ENCODE measurements around the gene KDM5A. TPM values are rescaled to one million over a fixed set of nuclear protein-coding genes. Genes with fewer than 3 reads are reported as not detected.
"Not testable (repeated sequence)": the region's sequence is repeated elsewhere in the genome, so short reads cannot be mapped to it uniquely, and the experiment has no call there.

KDM5A gene
- total and polyA plus RNA-seq, 10 donors: 4.9 to 131 (median 79.3) TPM

DNA sequence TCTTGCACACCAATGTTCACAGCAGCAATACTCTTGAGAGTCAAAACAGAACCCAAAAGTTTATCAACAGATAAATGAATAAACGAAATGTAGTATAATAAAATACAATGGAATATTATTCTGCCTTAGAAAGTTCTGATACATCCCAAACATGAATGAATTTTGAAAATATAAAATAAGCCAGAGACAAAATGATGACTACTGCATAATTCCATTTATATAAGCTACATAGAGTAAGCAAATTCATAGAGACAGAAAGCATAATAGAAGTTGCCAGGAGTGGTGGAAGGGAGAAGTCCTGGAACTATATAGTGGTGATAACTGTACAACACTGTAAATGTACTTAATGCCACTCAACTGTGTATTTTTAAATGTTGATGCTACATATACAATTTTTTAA lies 21.1 kb downstream of the KDM5A start:
- Histone ChIP-seq H3K9me3 (peaks cover 0 to 18% (median 13%) of the 10 kb centered on the region in 8 donors), H3K4me1 (no peaks in the 10 kb centered on the region), H3K27me3 (replicated peaks in 1 of 7) (no peaks in the 10 kb centered on the region), H3K36me3 (peaks cover 10 to 85% (median 66%) of the 10 kb centered on the region in 6 donors), H3K4me3 (no peak overlapping the region), H3K27ac (no peak overlapping the region)
- no peak for TF ChIP-seq POLR2AphosphoS5 (IDR thresholded peaks at IDR 0.05)
- TF ChIP-seq, protein P1, sequence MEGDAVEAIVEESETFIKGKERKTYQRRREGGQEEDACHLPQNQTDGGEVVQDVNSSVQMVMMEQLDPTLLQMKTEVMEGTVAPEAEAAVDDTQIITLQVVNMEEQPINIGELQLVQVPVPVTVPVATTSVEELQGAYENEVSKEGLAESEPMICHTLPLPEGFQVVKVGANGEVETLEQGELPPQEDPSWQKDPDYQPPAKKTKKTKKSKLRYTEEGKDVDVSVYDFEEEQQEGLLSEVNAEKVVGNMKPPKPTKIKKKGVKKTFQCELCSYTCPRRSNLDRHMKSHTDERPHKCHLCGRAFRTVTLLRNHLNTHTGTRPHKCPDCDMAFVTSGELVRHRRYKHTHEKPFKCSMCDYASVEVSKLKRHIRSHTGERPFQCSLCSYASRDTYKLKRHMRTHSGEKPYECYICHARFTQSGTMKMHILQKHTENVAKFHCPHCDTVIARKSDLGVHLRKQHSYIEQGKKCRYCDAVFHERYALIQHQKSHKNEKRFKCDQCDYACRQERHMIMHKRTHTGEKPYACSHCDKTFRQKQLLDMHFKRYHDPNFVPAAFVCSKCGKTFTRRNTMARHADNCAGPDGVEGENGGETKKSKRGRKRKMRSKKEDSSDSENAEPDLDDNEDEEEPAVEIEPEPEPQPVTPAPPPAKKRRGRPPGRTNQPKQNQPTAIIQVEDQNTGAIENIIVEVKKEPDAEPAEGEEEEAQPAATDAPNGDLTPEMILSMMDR (IDR thresholded peaks at IDR 0.05 in 8 of 11, conservative IDR thresholded peaks at IDR 0.05 in 3 of 11): no peak
- no peak for TF ChIP-seq POLR2A (IDR thresholded peaks at IDR 0.05)
- DNase-seq: no peak
- WGBS, 5 donors: 90 to 98% (median 96%) methylated on average over 1 of the region's 1 CpG
- intact Hi-C loops (cut with DNase I; ENCODE audit: low total_unique reads): no loop called here

DNA sequence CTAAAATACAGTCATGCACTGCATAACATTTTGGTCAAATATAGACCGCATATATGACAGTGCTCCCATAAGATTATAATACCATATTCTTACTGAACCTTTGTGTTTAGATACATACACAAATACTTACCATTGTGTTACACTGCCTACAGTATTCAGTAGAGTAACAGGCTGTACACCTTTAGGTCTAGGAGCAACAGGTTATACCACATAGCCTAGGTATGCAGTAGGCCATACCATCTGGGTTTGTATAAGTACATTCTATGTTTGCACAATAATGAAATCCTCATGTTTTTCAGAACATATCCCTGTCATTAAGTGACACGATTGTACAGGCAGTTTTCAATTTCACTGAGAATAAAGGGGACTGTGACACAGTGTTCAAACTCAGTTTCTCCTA lies 22.3 kb downstream of the KDM5A start:
- Histone ChIP-seq H3K27me3 (replicated peaks in 1 of 7) (no peaks in the 10 kb centered on the region), H3K36me3 (peaks cover 13 to 94% (median 78%) of the 10 kb centered on the region in 6 donors), H3K9me3 (peaks cover 0 to 18% (median 13%) of the 10 kb centered on the region in 8 donors), H3K4me3 (no peak overlapping the region), H3K4me1 (no peaks in the 10 kb centered on the region), H3K27ac (no peak overlapping the region)
- intact Hi-C loops (cut with DNase I; ENCODE audit: low total_unique reads): no loop called here
- DNase-seq: no peak
- TF ChIP-seq, protein P1 (IDR thresholded peaks at IDR 0.05 in 8 of 11, conservative IDR thresholded peaks at IDR 0.05 in 3 of 11): no peak
- TF ChIP-seq POLR2AphosphoS5 (IDR thresholded peaks at IDR 0.05): no peak
- no peak for TF ChIP-seq POLR2A (IDR thresholded peaks at IDR 0.05)
- WGBS, 5 donors: 94 to 100% (median 98%) methylated on average over 2 of the region's 2 CpGs

DNA sequence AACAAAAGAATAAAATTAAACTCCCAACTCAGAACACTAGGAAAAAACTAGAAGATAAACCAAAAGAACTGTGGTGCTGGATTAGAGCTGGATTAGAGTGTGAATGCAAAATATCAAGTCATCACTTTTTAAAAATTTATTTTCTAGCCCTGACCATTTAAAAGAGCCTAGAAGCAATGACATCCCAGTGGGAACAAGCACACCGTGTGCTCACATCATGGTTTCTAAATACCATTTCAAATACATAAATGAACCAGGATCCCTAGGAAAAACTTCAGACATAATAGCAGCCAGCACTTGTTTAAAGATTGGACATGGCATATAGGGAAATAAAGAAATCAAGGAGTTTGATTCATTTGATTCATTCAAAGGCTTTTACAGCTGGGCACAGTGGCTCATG lies 30.0 kb downstream of the KDM5A start:
- TF ChIP-seq POLR2A (IDR thresholded peaks at IDR 0.05) (no peak), POLR2AphosphoS5 (IDR thresholded peaks at IDR 0.05) (no peak)
- TF ChIP-seq, protein P1 (IDR thresholded peaks at IDR 0.05 in 8 of 11, conservative IDR thresholded peaks at IDR 0.05 in 3 of 11): no peak
- Histone ChIP-seq H3K9me3 (peaks cover 0 to 11% (median 8%) of the 10 kb centered on the region in 8 donors), H3K36me3 (peaks cover 21 to 100% (median 91%) of the 10 kb centered on the region in 6 donors), H3K27me3 (replicated peaks in 1 of 7) (no peaks in the 10 kb centered on the region), H3K4me3 (no peak overlapping the region), H3K4me1 (no peaks in the 10 kb centered on the region), H3K27ac (no peak overlapping the region)
- no peak for DNase-seq
- 93 to 100% (median 97%) methylated on average over 1 of the region's 1 CpG for WGBS, 5 donors
- intact Hi-C loops (cut with DNase I; ENCODE audit: low total_unique reads): no loop called here

DNA sequence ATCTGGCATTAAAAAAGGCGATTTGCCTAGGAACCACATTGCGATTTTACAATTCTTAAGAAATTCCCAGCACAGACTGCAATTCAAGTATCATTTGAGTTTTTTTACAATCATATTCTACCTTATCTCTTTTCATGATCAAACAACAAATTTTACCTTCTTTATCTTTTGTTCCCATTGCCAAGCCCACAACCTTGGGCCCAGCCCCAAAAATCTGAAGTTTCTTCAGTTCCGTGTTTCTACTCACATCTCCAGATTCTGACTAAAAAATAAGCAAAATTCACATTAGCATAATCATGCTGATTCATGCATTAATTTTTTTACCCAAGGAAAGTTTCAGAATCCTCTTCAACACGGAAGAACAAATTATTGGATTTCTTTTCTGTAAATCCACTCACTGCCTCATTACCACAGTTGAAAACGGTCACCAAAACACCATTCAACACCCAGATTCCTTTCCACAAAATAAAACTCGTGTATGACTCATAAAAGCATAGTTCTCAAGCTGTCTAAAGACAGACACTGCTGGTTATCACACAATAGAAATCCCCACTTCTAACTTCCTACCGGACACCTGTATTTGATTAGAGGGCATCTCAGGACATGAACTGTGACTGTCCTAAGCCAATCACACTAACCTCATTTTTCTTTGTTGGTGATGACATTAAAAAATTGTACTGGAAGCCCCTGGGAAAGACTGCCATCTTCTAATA lies 32.7 kb downstream of the KDM5A start:
- Histone ChIP-seq H3K9me3 (peaks cover 0 to 14% (median 9%) of the 10 kb centered on the region in 8 donors), H3K4me3 (no peak overlapping the region), H3K27me3 (replicated peaks in 1 of 7) (no peaks in the 10 kb centered on the region), H3K27ac (no peak overlapping the region), H3K4me1 (no peaks in the 10 kb centered on the region), H3K36me3 (peaks cover 15 to 100% (median 92%) of the 10 kb centered on the region in 6 donors)
- TF ChIP-seq POLR2AphosphoS5 (IDR thresholded peaks at IDR 0.05): no peak
- TF ChIP-seq POLR2A (IDR thresholded peaks at IDR 0.05): no peak
- TF ChIP-seq, protein P1 (IDR thresholded peaks at IDR 0.05 in 8 of 11, conservative IDR thresholded peaks at IDR 0.05 in 3 of 11): no peak
- no peak for DNase-seq
- 88 to 96% (median 93%) methylated on average over 7 of the region's 7 CpGs for WGBS, 5 donors
- intact Hi-C loops (cut with DNase I; ENCODE audit: low total_unique reads): no loop called here

DNA sequence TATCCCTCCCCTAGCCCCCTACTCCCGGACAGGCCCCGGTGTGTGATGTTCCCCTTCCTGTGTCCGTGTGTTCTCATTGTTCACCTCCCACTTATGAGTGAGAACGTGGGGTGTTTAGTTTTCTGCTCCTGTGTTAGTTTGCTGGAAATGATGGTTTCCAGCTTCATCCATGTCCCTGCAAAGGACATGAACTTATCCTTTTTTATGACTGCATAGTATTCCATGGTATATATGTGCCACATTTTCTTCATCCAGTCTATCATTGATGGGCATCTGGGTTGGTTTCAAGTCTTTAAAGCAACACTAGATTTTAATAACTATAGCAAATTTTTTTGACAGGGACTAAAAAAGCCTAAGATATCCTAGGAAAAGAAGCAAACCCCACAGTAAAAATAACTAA lies 37.9 kb downstream of the KDM5A start:
- H3K4me3 ChIP-seq; H3K27me3 ChIP-seq (replicated peaks in 1 of 7); DNase-seq; intact Hi-C loops (cut with DNase I; ENCODE audit: low total_unique reads); H3K9me3 ChIP-seq; H3K4me1 ChIP-seq; H3K27ac ChIP-seq: not testable (repeated sequence)
- H3K36me3 ChIP-seq: peaks cover 10 to 99% (median 77%) of the 10 kb centered on the region in 6 donors
- 95 to 99% (median 96%) methylated on average over 4 of the region's 4 CpGs for WGBS, 5 donors

DNA sequence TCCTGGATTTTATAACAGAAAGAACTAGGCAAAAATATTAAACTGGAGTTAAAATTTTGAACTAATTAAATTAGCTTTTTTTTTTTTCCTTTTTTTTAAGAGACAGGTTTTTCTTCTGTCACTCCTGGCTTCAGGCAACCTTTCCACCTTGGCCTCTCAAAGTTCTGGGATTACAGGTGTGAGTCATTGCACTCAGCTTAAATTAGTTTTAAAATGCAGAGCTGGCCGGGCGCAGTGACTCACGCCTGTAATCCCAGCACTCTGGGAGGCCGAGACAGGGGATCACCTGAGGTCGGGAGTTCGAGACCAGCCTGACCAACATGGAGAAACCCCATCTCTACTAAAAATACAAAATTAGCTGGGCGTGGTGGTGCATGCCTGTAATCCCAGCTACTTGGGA lies 39.5 kb downstream of the KDM5A start:
- H3K27me3 ChIP-seq (replicated peaks in 1 of 7); H3K27ac ChIP-seq; DNase-seq; intact Hi-C loops (cut with DNase I; ENCODE audit: low total_unique reads); H3K4me3 ChIP-seq; H3K4me1 ChIP-seq; H3K9me3 ChIP-seq: not testable (repeated sequence)
- peaks cover 3 to 94% (median 62%) of the 10 kb centered on the region in 6 donors for H3K36me3 ChIP-seq
- WGBS, 5 donors: 95 to 98% (median 98%) methylated on average over 7 of the region's 7 CpGs

All from spleen (tissue), 11 donors.